Kidney epithelial cell (primary cell): Measurements from ENCODE around the gene CPED1. TPM values are rescaled to one million over a fixed set of nuclear protein-coding genes. Genes with fewer than 3 reads are reported as not detected.

Experiments
- DNase-seq: peaks from one replicate; pipeline ENCODE4 v3.0.0-alpha.2; 2010; ENCODE audit warnings: low read depth
- H3K27me3 ChIP-seq: 2 replicates; pipeline ENCODE4 v1.6.0; 2011; ENCODE audit warnings: low read length; ENCODE audit not compliant: control insufficient read depth, insufficient read depth
- H3K36me3 ChIP-seq: 2 replicates; pipeline ENCODE4 v1.5.1; 2011; ENCODE audit warnings: low read length; ENCODE audit not compliant: control insufficient read depth, insufficient read depth
- H3K4me3 ChIP-seq: 2 replicates; pipeline ENCODE4 v1.5.1; 2011; ENCODE audit warnings: low read depth, mild to moderate bottlenecking, control low read depth, low read length
- total RNA-seq: library from RNA; depleted of rRNA; stranded (reverse); fragments of >200 nt; gene quantifications from 2 replicates; pipeline ENCODE4 v1.2.3, GENCODE V29; 2015
- TF ChIP-seq, protein P1 (sequence below): IDR thresholded peaks from 2 replicates; pipeline ENCODE4 v1.5.1; 2011; ENCODE audit warnings: mild to moderate bottlenecking, moderate library complexity, low read length, control low read depth, inconsistent platforms; ENCODE audit not compliant: insufficient read depth, poor library complexity, severe bottlenecking

The CPED1 gene
- total RNA-seq, 1 donor from 2014 or later, result 3.2 TPM

DNA sequence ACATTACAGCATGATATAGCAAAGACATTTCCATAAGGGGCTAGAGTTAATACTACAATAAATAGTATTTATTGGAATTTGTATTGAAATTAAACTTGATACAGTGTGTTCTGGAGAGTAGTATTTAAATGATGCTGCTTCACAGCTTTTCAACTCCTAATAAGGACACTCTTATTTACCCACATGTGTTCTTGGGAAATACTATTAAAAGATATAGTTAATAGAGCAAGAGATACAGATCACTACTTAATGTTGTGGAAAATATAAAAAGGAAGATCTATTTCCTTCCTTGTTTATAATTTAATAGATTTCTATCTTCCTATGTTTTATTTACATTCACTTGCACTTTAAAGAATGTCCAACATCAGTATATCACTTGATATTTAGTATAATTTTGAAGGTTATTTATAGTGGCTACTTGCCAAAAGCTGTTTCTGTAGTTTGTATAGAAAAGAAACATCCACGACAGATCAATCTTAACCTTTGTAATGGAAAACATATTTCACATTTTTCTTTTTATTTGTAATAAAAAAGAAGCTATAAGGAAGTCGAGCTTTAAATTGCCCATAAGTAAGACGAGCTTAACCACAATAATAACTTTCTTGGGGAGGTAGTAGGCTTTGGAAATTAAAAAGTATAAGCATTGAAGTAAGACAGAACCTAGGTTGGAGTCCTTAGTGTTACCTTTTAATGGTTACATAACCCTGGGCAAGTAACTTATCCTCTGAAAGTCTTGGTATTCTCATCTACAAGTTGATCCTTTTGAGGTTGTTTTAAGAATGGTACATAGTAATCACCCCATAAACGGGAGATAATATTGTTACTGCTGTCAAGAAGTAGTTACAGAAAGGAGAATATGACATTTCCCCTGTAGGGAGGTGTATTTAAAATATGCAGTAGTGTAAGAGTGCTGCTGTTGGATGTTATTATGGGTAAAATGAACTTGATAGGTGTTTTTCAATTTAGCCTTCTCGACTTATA, 32.8 kb downstream of the CPED1 start:
- no peak for DNase-seq
- TF ChIP-seq, protein P1, sequence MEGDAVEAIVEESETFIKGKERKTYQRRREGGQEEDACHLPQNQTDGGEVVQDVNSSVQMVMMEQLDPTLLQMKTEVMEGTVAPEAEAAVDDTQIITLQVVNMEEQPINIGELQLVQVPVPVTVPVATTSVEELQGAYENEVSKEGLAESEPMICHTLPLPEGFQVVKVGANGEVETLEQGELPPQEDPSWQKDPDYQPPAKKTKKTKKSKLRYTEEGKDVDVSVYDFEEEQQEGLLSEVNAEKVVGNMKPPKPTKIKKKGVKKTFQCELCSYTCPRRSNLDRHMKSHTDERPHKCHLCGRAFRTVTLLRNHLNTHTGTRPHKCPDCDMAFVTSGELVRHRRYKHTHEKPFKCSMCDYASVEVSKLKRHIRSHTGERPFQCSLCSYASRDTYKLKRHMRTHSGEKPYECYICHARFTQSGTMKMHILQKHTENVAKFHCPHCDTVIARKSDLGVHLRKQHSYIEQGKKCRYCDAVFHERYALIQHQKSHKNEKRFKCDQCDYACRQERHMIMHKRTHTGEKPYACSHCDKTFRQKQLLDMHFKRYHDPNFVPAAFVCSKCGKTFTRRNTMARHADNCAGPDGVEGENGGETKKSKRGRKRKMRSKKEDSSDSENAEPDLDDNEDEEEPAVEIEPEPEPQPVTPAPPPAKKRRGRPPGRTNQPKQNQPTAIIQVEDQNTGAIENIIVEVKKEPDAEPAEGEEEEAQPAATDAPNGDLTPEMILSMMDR, result no peak
- no peaks in the 10 kb centered on the region for H3K27me3 ChIP-seq
- H3K4me3 ChIP-seq, result no peak overlapping the region
- H3K36me3 ChIP-seq, result no peaks in the 10 kb centered on the region

DNA sequence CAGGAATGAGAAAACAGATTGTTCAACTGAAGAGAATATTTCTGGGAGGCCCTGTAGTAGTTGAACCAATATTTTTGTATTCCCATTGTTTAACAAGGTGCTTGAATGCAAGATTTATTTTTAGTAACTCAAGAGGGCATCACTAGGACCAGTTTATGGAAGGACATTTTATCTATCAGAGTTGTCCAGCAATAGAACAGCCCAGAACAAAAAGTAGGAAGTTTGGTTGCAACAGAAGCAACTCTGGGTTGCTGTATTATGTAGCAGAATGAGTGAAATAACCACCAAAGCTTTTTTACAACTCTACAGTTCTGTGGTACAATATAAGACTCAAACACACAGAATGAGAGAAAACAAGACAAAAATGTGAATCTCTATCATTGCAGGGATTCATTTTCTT, 34.7 kb downstream of the CPED1 start:
- DNase-seq, result no peak
- H3K27me3 ChIP-seq, result no peaks in the 10 kb centered on the region
- no peak overlapping the region for H3K4me3 ChIP-seq
- H3K36me3 ChIP-seq, result no peaks in the 10 kb centered on the region
- TF ChIP-seq, protein P1, result no peak

DNA sequence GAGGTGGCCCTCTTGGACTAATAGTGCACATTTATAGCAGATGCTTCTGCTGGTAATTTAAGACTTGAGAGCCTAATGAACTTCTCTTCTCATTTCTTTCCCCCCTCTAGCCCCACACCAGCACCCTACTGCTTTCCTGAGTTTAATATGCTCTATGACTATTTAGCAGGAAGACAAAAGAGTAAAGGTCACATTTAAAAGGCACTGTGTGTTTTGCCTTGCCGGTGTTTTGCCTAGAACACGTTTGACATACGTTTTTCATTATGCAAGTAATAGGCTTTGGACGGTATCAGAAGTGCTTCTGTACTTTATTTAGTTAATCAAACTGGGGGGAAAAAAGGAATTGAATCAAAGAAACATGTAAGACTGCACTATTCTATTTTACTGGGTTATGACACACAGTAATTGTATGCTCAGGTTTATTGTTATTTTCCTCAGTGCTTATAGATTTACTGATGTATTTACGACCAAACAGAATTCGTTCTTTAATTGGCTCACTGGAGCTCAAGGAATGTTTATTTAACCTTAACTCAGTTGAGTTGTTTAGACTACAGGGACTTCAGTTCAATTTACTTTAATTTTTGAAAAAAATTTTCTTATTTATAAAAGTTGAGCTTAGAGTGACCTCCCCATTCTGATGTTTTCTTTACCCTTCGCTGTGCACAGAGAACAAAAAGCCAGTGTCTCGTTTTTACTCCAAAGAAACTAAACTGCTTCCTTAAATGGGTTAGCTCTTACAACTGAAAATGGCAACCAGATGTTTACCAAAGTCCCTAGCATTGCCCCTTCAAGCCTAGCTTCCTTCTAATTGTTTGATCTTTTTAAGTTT, 35.4 kb downstream of the CPED1 start:
- TF ChIP-seq, protein P1, result no peak
- no peak overlapping the region for H3K4me3 ChIP-seq
- DNase-seq, result no peak
- H3K27me3 ChIP-seq, result no peaks in the 10 kb centered on the region
- H3K36me3 ChIP-seq, result no peaks in the 10 kb centered on the region

DNA sequence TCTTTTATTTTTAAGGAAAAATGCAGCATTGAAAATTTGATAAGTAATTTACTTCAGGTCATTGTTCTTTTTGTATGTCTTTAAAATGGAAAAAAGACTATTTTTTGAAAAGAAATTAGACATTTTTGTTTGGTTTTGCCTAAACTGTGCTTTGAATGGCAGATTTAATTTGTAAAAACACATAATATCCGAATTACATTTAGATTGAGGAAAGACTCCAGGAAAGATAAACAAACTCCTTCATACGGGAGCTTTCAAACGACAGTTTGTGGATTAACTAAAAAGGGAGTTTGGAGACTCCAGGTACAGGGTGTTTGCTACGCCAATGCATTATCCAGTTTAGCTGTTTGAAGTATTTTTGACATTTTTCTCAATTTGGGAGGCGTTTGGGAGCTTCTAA, 36.1 kb downstream of the CPED1 start:
- H3K27me3 ChIP-seq, result no peaks in the 10 kb centered on the region
- H3K4me3 ChIP-seq, result no peak overlapping the region
- TF ChIP-seq, protein P1, result no peak
- DNase-seq, result no peak
- H3K36me3 ChIP-seq, result no peaks in the 10 kb centered on the region

DNA sequence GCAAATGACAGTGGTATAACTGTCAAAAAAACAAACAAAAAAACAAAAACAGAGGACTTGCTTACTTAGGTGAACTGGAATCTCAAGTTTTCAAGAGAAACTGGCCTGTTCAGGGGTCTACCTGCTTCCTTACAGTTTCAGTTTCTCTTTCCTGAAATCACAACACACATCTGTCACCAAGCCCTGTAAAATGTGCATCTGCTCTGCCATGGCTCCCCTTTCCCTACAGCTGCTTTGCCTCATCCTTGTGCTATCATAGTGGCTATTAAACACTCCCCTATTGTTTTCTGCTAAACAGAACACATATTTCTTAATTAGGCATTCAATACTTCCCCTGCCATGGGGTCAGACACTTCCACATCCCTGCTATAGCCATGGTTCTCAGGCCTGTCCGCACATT, 37.6 kb downstream of the CPED1 start:
- no peaks in the 10 kb centered on the region for H3K27me3 ChIP-seq
- H3K36me3 ChIP-seq, result no peaks in the 10 kb centered on the region
- DNase-seq, result no peak
- TF ChIP-seq, protein P1, result no peak
- no peak overlapping the region for H3K4me3 ChIP-seq
